Stomach (tissue), 4 donors: ENCODE data around the gene LRRC56.

Source experiments
- EP300 ChIP-seq: sonication (generic); formaldehyde crosslinking; IDR thresholded peaks from one replicate; pipeline ENCODE4 v1.6.1; 2017; ENCODE audit warnings: antibody characterized with exemption
- POLR2A ChIP-seq, 4 donors: fragments of 450-650 bp; IDR thresholded peaks; one replicate each; pipeline ENCODE4 v1.6.1; 2016; ENCODE audit warnings: antibody characterized with exemption in 4 of 4, control low read depth in 2 of 4, mild to moderate bottlenecking in 1 of 4, moderate library complexity in 1 of 4

- no peak for TF ChIP-seq EP300
- no peak for TF ChIP-seq POLR2A (IDR thresholded peaks at IDR 0.05)
Measured at GRCh38 chr11:532986-533585, 4.2 kb upstream of the LRRC56 start.
